ENCODE data around the gene ST6GALNAC6. TPM values are rescaled to one million over a fixed set of nuclear protein-coding genes. Genes with fewer than 3 reads are reported as not detected.
"Not testable (repeated sequence)": the region's sequence is repeated elsewhere in the genome, so short reads cannot be mapped to it uniquely, and the experiment has no call there.

ST6GALNAC6 gene
- polyA plus RNA-seq, 3 donors = 8.2 to 14.4 (median 12.0) TPM

DNA sequence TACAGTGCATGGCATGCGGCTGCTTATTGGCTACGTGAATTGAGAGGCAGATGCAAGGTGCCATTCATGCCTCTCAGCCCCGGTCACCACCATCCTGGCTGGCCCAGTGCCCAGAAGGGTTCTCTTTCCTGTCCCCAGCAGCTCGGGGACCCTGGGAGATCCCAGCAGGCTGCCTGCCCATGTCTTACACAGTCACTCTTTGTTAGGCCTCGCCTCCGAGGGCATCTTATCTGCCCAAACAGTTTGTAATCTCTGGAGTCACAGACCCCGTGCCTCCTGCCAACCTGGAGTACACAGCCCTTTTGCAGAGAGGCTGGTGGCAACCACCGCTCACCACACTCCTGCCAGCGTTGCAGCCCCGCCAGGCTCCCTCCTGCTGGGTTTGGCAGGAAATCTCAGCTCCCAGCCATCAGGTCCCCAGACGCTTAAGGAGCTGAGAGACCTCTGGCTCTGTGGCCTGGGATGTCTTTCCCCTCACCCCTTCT, 14.9 kb downstream of the ST6GALNAC6 start:
- peaks cover 14 to 18% of the 10 kb centered on the region in 2 donors for H3K36me3 ChIP-seq (replicated peaks in 1 of 2; ENCODE audit: control insufficient read depth in 1 of 2, insufficient read depth in 2 of 2, low read length in 2 of 2)
- no peak overlapping the region for H2AFZ ChIP-seq (ENCODE audit: insufficient read depth, low read depth, low read length, poor library complexity, severe bottlenecking)
- no peak overlapping the region for H3K27ac ChIP-seq (ENCODE audit: low read depth in 1 of 2, low read length in 2 of 2)
- no peak overlapping the region for H3K4me2 ChIP-seq (replicated peaks; ENCODE audit: extremely low read depth, low read length, poor library complexity, severe bottlenecking)
- H3K4me1 ChIP-seq (ENCODE audit: control insufficient read depth in 1 of 2, insufficient read depth in 2 of 2, low read length in 2 of 2) = no peaks in the 10 kb centered on the region
- no peaks in the 10 kb centered on the region for H3K9me3 ChIP-seq (replicated peaks in 1 of 2; ENCODE audit: control insufficient read depth in 1 of 2, insufficient read depth in 1 of 2, low read length in 2 of 2)
- H4K20me1 ChIP-seq (ENCODE audit: insufficient read depth, low read length) = no peaks in the 10 kb centered on the region
- peaks cover 2 to 5% (median 3%) of the 10 kb centered on the region in 3 donors for H3K27me3 Mint-ChIP-seq (ENCODE audit: low read depth in 3 of 3)
- peaks cover 18 to 25% of the 10 kb centered on the region in 2 donors for H3K36me3 Mint-ChIP-seq
- H3K4me3 ChIP-seq (replicated peaks in 1 of 3; ENCODE audit: low read depth in 2 of 3, low read length in 3 of 3) = no peak overlapping the region
- H3K4me3 Mint-ChIP-seq = no peak overlapping the region
- H3K79me2 ChIP-seq (ENCODE audit: insufficient read depth, low read length) = no peaks in the 10 kb centered on the region
- H3K27me3 ChIP-seq (ENCODE audit: control insufficient read depth in 2 of 2, insufficient read depth in 2 of 2, low read length in 2 of 2) = no peaks in the 10 kb centered on the region
- no peak for DNase-seq
- peak overlapping the region in 1 of 7 donors; percentile 60 for H3K27ac Mint-ChIP-seq
- H3K9me3 Mint-ChIP-seq = peaks cover 0 to 3% (median 0%) of the 10 kb centered on the region in 7 donors
- H3K4me1 Mint-ChIP-seq = peaks cover 8% of the 10 kb centered on the region
- intact Hi-C loops (cut with micrococcal nuclease) = loop anchor here in 1 of 2 donors (5.0 kb wide), 1 partner anchor 38 kb away; no protein-coding TSS in a partner anchor
- H3K9ac ChIP-seq (ENCODE audit: insufficient read depth, low read length, poor library complexity, severe bottlenecking) = no peak overlapping the region
- no peak for TF ChIP-seq CTCF (IDR thresholded peaks at IDR 0.05)
- WGBS (ENCODE audit: insufficient coverage) = 18% methylated on average over 11 of the region's 11 CpGs

DNA sequence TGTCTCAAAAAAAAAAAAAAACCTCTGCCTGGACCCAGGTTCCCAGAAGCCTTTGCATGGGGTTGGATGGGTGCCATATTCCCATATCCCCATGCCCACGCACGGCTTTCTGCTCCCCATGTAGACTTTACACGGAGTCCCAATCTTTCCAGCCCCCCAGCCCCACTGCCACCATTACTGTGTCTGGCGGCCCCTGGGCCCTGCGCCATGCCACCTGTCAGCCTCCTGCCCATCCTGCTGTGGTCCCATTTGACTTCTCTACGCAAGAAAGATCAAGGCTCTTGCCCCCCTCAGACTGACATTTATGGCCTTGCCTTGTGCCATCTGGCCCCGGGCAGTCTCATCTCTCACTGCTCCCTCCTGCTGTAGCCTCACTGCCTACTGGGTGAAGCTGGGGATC, 15.4 kb downstream of the ST6GALNAC6 start:
- no peak for DNase-seq
- Histone ChIP-seq H3K79me2 (ENCODE audit: insufficient read depth, low read length) (no peaks in the 10 kb centered on the region), H3K27ac (ENCODE audit: low read depth in 1 of 2, low read length in 2 of 2) (no peak overlapping the region), H3K4me1 (ENCODE audit: control insufficient read depth in 1 of 2, insufficient read depth in 2 of 2, low read length in 2 of 2) (no peaks in the 10 kb centered on the region), H2AFZ (ENCODE audit: insufficient read depth, low read depth, low read length, poor library complexity, severe bottlenecking) (no peak overlapping the region), H4K20me1 (ENCODE audit: insufficient read depth, low read length) (no peaks in the 10 kb centered on the region), H3K4me2 (replicated peaks; ENCODE audit: extremely low read depth, low read length, poor library complexity, severe bottlenecking) (no peak overlapping the region), H3K9me3 (replicated peaks in 1 of 2; ENCODE audit: control insufficient read depth in 1 of 2, insufficient read depth in 1 of 2, low read length in 2 of 2) (no peaks in the 10 kb centered on the region), H3K4me3 (replicated peaks in 1 of 3; ENCODE audit: low read depth in 2 of 3, low read length in 3 of 3) (no peak overlapping the region), H3K36me3 (replicated peaks in 1 of 2; ENCODE audit: control insufficient read depth in 1 of 2, insufficient read depth in 2 of 2, low read length in 2 of 2) (peaks cover 14 to 18% of the 10 kb centered on the region in 2 donors), H3K9ac (ENCODE audit: insufficient read depth, low read length, poor library complexity, severe bottlenecking) (no peak overlapping the region), H3K27me3 (ENCODE audit: control insufficient read depth in 2 of 2, insufficient read depth in 2 of 2, low read length in 2 of 2) (no peaks in the 10 kb centered on the region)
- H3K4me3 Mint-ChIP-seq = no peak overlapping the region
- TF ChIP-seq CTCF (IDR thresholded peaks at IDR 0.05) = no peak
- H3K9me3 Mint-ChIP-seq = peaks cover 0 to 3% (median 0%) of the 10 kb centered on the region in 7 donors
- peak overlapping the region in 1 of 7 donors; percentile 33 for H3K27ac Mint-ChIP-seq
- intact Hi-C loops (cut with micrococcal nuclease) = loop anchor here in 1 of 2 donors (5.0 kb wide), 1 partner anchor 38 kb away; no protein-coding TSS in a partner anchor
- peaks cover 18 to 25% of the 10 kb centered on the region in 2 donors for H3K36me3 Mint-ChIP-seq
- whole genome bisulfite sequencing (ENCODE audit: insufficient coverage) = 93% methylated on average over 3 of the region's 7 CpGs
- H3K4me1 Mint-ChIP-seq = peaks cover 8% of the 10 kb centered on the region
- H3K27me3 Mint-ChIP-seq (ENCODE audit: low read depth in 3 of 3) = peaks cover 2 to 5% (median 3%) of the 10 kb centered on the region in 3 donors

GRCh38 chr9:127881715-127882114, 17.7 kb downstream of the ST6GALNAC6 start:
- H4K20me1 ChIP-seq (ENCODE audit: insufficient read depth, low read length); H3K27ac ChIP-seq (ENCODE audit: low read depth in 1 of 2, low read length in 2 of 2); H2AFZ ChIP-seq (ENCODE audit: insufficient read depth, low read depth, low read length, poor library complexity, severe bottlenecking); H3K79me2 ChIP-seq (ENCODE audit: insufficient read depth, low read length); H3K36me3 ChIP-seq (replicated peaks in 1 of 2; ENCODE audit: control insufficient read depth in 1 of 2, insufficient read depth in 2 of 2, low read length in 2 of 2); H3K9me3 ChIP-seq (replicated peaks in 1 of 2; ENCODE audit: control insufficient read depth in 1 of 2, insufficient read depth in 1 of 2, low read length in 2 of 2); H3K9ac ChIP-seq (ENCODE audit: insufficient read depth, low read length, poor library complexity, severe bottlenecking); DNase-seq; H3K9me3 Mint-ChIP-seq; H3K4me2 ChIP-seq (replicated peaks; ENCODE audit: extremely low read depth, low read length, poor library complexity, severe bottlenecking); H3K4me3 Mint-ChIP-seq; H3K36me3 Mint-ChIP-seq; H3K4me1 ChIP-seq (ENCODE audit: control insufficient read depth in 1 of 2, insufficient read depth in 2 of 2, low read length in 2 of 2); H3K4me3 ChIP-seq (replicated peaks in 1 of 3; ENCODE audit: low read depth in 2 of 3, low read length in 3 of 3); H3K27ac Mint-ChIP-seq: not testable (repeated sequence)
- peaks cover 18 to 26% (median 18%) of the 10 kb centered on the region in 3 donors for H3K27me3 Mint-ChIP-seq (ENCODE audit: low read depth in 3 of 3)
- H3K27me3 ChIP-seq (ENCODE audit: control insufficient read depth in 2 of 2, insufficient read depth in 2 of 2, low read length in 2 of 2) = peaks cover 6 to 19% of the 10 kb centered on the region in 2 donors
- peaks cover 15% of the 10 kb centered on the region for H3K4me1 Mint-ChIP-seq
- WGBS (ENCODE audit: insufficient coverage) = 100% methylated on average over 2 of the region's 3 CpGs
- intact Hi-C loops (cut with micrococcal nuclease) = loop anchor here in 1 of 2 donors (5.0 kb wide), 1 partner anchor 41 kb away; no protein-coding TSS in a partner anchor
